CD4-positive, alpha-beta T cell treated with Interleukin-6 for 4 hours (primary cell): ENCODE measurements around the gene COG5.
A peak's percentile ranks its signal among the peaks of the same experiment; 100 is the strongest.

Source experiments
- DNase-seq: peaks from one replicate; pipeline ENCODE4 v3.0.0-alpha.2; 2020; ENCODE audit warnings: mixed read lengths

Gene COG5

GRCh38 chr7:107563775-107564552, at the start of gene COG5, which contains the start of gene DUS4L:
Gene COG5, minus strand, starts transcription at chr7:107563920. Its CDS starts 24 bp downstream, at chr7:107563896.
Gene DUS4L, plus strand, starts transcription at chr7:107563971. Its CDS starts 3,100 bp downstream, at chr7:107567071.
- DNase-seq, result peak; percentile 88

GRCh38 chr7:107613439-107613838, 49.7 kb upstream of the COG5 start:
- DNase-seq, result no peak

- no peak for DNase-seq
Observed at GRCh38 chr7:107610323-107610722, 46.6 kb upstream of the COG5 start.

- DNase-seq, result no peak
Observed at GRCh38 chr7:107609811-107610261, 46.1 kb upstream of the COG5 start.

GRCh38 chr7:107606303-107606702, 42.6 kb upstream of the COG5 start:
- DNase-seq, result no peak

GRCh38 chr7:107605218-107605815, 41.6 kb upstream of the COG5 start:
- DNase-seq, result no peak

GRCh38 chr7:107600816-107601215, 37.1 kb upstream of the COG5 start:
- DNase-seq, result no peak

GRCh38 chr7:107599262-107599661, 35.5 kb upstream of the COG5 start:
- DNase-seq, result no peak

- no peak for DNase-seq
Observed at GRCh38 chr7:107597953-107598352, 34.2 kb upstream of the COG5 start.

- DNase-seq, result no peak
Observed at GRCh38 chr7:107597582-107597916, 33.8 kb upstream of the COG5 start.

- no peak for DNase-seq
Observed at GRCh38 chr7:107596881-107597581, 33.3 kb upstream of the COG5 start.

- DNase-seq, result no peak
Observed at GRCh38 chr7:107594961-107595737, 31.4 kb upstream of the COG5 start.

- no peak for DNase-seq
Observed at GRCh38 chr7:107593025-107593410, 29.3 kb upstream of the COG5 start.

- DNase-seq, result no peak
Observed at GRCh38 chr7:107592361-107593024, 28.8 kb upstream of the COG5 start.

GRCh38 chr7:107591421-107591820, 27.7 kb upstream of the COG5 start:
- no peak for DNase-seq

- no peak for DNase-seq
Observed at GRCh38 chr7:107588529-107589130, 24.9 kb upstream of the COG5 start.

GRCh38 chr7:107584716-107585115, 21.0 kb upstream of the COG5 start:
- no peak for DNase-seq

GRCh38 chr7:107582875-107583274, 19.2 kb upstream of the COG5 start:
- DNase-seq, result no peak

- no peak for DNase-seq
Observed at GRCh38 chr7:107581387-107582013, 17.8 kb upstream of the COG5 start.

- no peak for DNase-seq
Observed at GRCh38 chr7:107580716-107581383, 17.1 kb upstream of the COG5 start.
